Spinal cord (tissue), 10 donors: ENCODE measurements around the gene LCP2. TPM values are rescaled to one million over a fixed set of nuclear protein-coding genes. Genes with fewer than 3 reads are reported as not detected.

Experiments used
- DNase-seq, 6 donors: peaks; one replicate each; pipeline versions ENCODE4 v3.0.0 to v3.0.0-alpha.2; 2013 to 2015; ENCODE audit warnings: low spot score in 6 of 6, low read depth in 4 of 6
- H3K27ac ChIP-seq: one replicate; pipeline ENCODE4 v1.5.1; 2013; ENCODE audit warnings: low read depth, low read length, control low read depth
- H3K27me3 ChIP-seq: one replicate; pipeline ENCODE4 v1.6.1; 2013; ENCODE audit warnings: low read length; ENCODE audit not compliant: control insufficient read depth, insufficient read depth
- H3K36me3 ChIP-seq: one replicate; pipeline ENCODE4 v1.6.1; 2013; ENCODE audit warnings: low read length; ENCODE audit not compliant: control insufficient read depth, insufficient read depth
- H3K4me1 ChIP-seq: one replicate; pipeline ENCODE4 v1.6.1; 2013; ENCODE audit warnings: low read length; ENCODE audit not compliant: control insufficient read depth, insufficient read depth
- H3K4me3 ChIP-seq: one replicate; pipeline ENCODE4 v1.5.1; 2013; ENCODE audit warnings: low read depth, low read length, control low read depth
- H3K9me3 ChIP-seq: one replicate; pipeline ENCODE4 v1.6.1; 2013; ENCODE audit warnings: low read length; ENCODE audit not compliant: control insufficient read depth, insufficient read depth
- WGBS: methylation state at CpG from one replicate; pipeline ENCODE4 v1.1.5; 2013; ENCODE audit warnings: missing lambda C conversion rate; ENCODE audit not compliant: insufficient coverage; 5-methylcytosine and 5-hydroxymethylcytosine counted together
- polyA plus RNA-seq, 2 donors: library from polyadenylated mRNA; unstranded; fragments of 120-200 nt; gene quantifications; one replicate each; pipeline ENCODE4 v1.2.1, GENCODE V29; 2013; ENCODE audit not compliant: insufficient read length in 2 of 2
- total RNA-seq, 2 donors: library from RNA; depleted of rRNA in 1 of 2; stranded (reverse); fragments of 120-200 nt in 1 of 2; fragments of >200 nt in 1 of 2; gene quantifications; one replicate each; pipeline versions ENCODE4 v1.2.3 to v1.2.4, GENCODE V29; 2013 to 2014
- donor health status: healthy.

Gene LCP2
- total and polyA plus RNA-seq, 4 donors: 6.0 to 10.2 (median 8.0) TPM

DNA sequence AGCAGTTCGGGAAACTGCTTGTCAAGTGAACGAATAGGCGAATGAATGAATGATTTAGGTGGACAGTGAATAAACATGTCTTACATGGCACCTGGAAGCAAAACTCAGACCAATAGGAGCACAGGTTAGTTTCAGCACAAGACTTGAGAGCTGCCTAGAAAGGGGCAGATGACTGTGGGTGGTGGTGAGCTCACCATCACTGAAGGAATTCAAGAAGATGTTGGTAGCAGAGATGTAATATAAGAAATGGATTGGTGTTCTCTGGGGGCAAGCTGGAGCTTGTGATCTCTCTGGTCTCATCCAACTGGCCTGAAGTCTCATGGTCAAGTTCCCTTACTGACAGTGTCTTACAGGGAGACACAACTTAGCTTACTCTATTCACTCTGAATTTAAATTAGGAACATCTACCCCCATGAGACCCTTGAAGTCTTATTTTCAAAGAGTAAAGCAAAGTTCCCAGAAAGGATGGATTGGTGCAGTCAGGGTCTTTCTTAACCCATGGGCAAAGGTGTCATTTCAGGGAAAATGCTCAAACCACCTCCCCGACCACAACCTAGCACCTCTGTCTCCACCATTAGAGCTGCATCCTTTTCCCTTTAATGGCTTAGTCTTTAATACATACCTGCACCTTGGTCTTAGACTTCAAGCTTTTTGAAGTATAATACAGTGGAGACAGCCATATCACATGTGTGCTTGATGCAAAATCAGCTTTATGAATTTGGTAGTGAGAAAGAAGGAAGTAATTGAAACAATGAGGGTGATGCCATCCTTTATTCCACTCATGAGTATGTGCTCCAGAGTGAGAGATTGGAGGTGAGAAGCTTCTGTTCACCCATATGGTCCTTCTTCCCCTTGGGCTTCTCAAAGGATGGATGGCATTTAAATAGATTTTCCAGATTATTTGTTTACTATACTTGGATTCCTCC lies 5.1 kb downstream of the LCP2 start:
- no peaks in the 10 kb centered on the region for H3K4me1 ChIP-seq
- DNase-seq: no peak
- no peak overlapping the region for H3K4me3 ChIP-seq
- no peak overlapping the region for H3K27ac ChIP-seq
- H3K9me3 ChIP-seq: peaks cover 3% of the 10 kb centered on the region
- WGBS: 100% methylated on average over 4 of the region's 4 CpGs
- no peaks in the 10 kb centered on the region for H3K27me3 ChIP-seq
- H3K36me3 ChIP-seq: no peaks in the 10 kb centered on the region

DNA sequence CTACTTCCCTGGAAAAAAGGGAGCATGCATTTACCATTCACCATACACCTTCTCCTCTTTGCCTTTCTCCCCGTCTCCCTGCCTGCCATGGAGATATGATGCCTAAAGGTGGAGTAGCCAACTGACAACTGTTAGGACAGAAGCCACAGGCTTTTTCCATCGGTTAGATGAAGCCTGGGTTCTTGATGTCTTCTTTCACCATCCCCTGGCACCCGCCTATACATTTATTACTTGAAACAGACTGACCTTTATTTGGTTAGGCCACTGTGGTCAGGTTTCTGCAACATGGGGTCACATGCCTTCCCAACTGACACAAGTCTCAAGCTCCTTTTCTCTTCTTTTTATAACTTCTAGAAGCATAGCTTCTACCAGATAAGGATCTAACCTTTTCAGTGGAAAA lies 7.1 kb downstream of the LCP2 start:
- H3K4me3 ChIP-seq: no peak overlapping the region
- WGBS: 89% methylated on average over 3 of the region's 3 CpGs
- no peaks in the 10 kb centered on the region for H3K27me3 ChIP-seq
- H3K4me1 ChIP-seq: no peaks in the 10 kb centered on the region
- no peak overlapping the region for H3K27ac ChIP-seq
- no peaks in the 10 kb centered on the region for H3K36me3 ChIP-seq
- peaks cover 3% of the 10 kb centered on the region for H3K9me3 ChIP-seq
- no peak for DNase-seq

DNA sequence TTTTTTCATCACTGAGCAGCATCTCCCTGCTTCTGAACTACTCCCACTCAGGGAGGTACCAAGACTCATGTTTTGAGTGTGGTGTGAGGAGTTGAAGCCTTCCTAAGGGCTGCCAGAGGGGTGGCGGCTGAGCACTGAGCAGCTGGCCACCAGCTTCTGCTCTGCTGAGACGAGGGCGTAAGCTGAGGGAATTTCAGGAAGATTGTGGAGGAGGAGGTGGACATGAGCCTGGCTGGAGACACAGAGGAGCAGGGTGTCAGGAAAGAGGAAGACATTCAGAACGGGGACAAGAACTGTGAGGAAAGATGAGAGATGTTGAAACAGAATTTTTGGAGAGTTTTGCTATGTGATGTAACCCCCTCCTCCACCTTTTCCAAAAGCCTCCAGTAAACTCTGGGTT lies 7.8 kb downstream of the LCP2 start:
- DNase-seq: no peak
- no peak overlapping the region for H3K27ac ChIP-seq
- no peaks in the 10 kb centered on the region for H3K27me3 ChIP-seq
- no peaks in the 10 kb centered on the region for H3K36me3 ChIP-seq
- H3K4me1 ChIP-seq: no peaks in the 10 kb centered on the region
- 96% methylated on average over 3 of the region's 4 CpGs for WGBS
- H3K4me3 ChIP-seq: no peak overlapping the region
- H3K9me3 ChIP-seq: peaks cover 3% of the 10 kb centered on the region

DNA sequence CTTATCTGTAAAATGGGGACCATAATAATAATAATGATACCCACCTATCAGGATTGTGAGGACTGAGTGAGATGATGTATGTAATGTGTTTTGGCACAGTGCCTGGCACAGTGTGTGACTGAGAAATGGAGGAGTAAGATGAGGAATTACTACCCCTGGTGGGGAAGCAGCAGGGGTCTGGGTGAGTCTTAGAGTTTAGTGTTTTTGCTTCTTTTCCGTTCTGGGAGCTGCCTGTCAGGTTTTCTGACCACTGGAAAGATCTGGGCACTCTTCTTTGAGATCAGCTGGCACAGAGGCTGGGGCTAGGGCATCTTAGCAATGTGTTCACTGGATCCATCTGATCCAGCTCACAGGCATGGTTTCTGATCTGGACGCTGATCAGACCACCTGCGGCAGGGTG lies 8.5 kb downstream of the LCP2 start:
- Histone ChIP-seq H3K36me3 (no peaks in the 10 kb centered on the region), H3K27ac (no peak overlapping the region), H3K9me3 (peaks cover 3% of the 10 kb centered on the region), H3K27me3 (no peaks in the 10 kb centered on the region), H3K4me3 (no peak overlapping the region), H3K4me1 (no peaks in the 10 kb centered on the region)
- DNase-seq: no peak
- 75% methylated on average over 1 of the region's 3 CpGs for WGBS

DNA sequence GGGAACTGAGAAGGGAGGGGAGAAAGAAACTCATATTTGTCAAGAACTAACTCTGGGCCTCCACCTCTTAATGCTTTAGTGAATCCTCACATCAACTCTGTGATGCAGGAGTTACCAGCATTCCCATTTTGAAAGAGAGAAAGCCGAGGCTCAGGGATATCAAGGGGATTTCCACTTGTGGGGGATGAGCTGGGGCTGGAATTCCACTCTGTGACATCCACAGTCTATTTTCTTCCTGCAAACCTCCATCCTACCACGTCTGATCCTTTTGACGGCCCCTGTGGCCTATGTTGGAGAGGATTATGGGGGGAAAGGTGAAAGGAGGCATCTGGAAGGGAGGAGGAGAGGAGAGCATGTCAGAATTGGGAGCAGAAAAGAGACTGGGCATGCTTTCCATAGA lies 9.0 kb downstream of the LCP2 start:
- Histone ChIP-seq H3K4me3 (no peak overlapping the region), H3K4me1 (no peaks in the 10 kb centered on the region), H3K27me3 (no peaks in the 10 kb centered on the region), H3K27ac (no peak overlapping the region), H3K36me3 (no peaks in the 10 kb centered on the region), H3K9me3 (peaks cover 3% of the 10 kb centered on the region)
- WGBS: no CpG with 5 or more reads among the region's 3 CpGs
- DNase-seq: no peak

DNA sequence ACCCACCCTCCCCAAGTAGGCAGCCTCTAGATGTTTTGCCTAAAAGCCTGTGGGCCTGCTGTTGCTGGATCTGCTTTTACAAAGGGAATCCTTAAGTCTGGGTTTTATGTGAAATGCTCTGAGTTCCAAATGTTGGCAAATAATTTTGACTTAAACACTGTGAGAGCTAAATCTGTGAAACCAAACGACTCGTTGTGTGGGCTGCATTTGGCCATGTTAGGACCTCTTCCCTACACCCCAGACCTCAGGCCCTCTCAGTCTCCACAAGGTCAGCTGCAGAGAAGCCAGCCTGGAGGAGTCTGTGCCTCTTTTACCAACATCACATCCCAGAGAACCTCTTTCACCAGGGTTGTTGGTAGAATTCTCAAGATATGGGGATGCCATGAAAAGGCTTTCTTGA lies 9.4 kb downstream of the LCP2 start:
- no peak for DNase-seq
- H3K4me1 ChIP-seq: no peaks in the 10 kb centered on the region
- H3K27ac ChIP-seq: no peak overlapping the region
- H3K9me3 ChIP-seq: peaks cover 3% of the 10 kb centered on the region
- no peak overlapping the region for H3K4me3 ChIP-seq
- no peaks in the 10 kb centered on the region for H3K36me3 ChIP-seq
- WGBS: no CpG with 5 or more reads among the region's 2 CpGs
- no peaks in the 10 kb centered on the region for H3K27me3 ChIP-seq

DNA sequence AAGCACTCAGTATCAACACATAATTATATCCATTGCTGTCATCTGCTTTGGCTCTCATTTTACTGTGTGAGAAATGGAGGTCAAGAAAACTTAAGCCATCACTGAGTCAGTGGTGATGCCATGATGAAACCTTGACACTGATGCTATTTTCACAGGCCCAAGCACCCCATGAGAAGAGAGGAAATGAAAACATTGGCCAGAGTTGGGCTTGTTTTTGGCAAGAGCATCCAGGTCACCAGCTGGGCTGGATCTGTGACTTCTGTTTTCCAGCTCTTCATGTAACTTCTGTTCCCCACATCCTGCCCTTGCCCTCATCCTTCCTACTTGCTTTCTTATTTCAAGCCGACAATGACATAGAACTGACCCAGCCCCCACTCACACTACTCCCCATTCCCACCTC lies 10.0 kb downstream of the LCP2 start:
- Histone ChIP-seq H3K27ac (no peak overlapping the region), H3K4me1 (no peaks in the 10 kb centered on the region), H3K9me3 (peaks cover 3% of the 10 kb centered on the region), H3K36me3 (no peaks in the 10 kb centered on the region), H3K4me3 (no peak overlapping the region), H3K27me3 (no peaks in the 10 kb centered on the region)
- DNase-seq: peak in 1 of 6 donors; percentile 54
- WGBS: 71% methylated on average over 1 of the region's 1 CpG

DNA sequence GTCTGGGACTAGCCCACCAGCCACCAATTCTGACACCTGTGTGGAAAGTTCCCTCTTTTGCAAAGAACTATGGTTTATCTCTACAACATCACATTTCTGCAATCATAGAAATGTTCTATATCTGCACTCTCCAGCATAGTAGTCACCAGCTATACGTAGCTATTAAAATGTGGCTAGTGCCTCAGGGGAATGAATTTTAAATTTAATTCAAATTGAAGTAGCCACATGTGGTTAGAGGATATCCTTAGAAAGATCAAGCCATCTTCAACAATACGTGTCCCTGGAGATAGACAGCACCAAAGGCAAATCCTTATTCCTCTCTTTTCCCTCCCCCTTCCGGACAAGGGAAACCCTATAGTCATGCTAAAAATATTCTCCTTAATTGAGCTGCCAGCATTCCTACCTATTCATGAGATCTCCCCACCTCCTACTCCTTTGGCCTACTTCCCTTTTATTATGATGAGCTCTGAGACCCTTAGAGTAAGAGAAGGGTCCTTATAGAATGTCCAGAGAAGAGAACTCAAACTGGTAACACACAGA lies 11.1 kb downstream of the LCP2 start:
- DNase-seq: no peak
- WGBS: 88% methylated on average over 1 of the region's 3 CpGs
- Histone ChIP-seq H3K4me3 (no peak overlapping the region), H3K36me3 (no peaks in the 10 kb centered on the region), H3K27me3 (no peaks in the 10 kb centered on the region), H3K4me1 (no peaks in the 10 kb centered on the region), H3K9me3 (peaks cover 3% of the 10 kb centered on the region), H3K27ac (no peak overlapping the region)

DNA sequence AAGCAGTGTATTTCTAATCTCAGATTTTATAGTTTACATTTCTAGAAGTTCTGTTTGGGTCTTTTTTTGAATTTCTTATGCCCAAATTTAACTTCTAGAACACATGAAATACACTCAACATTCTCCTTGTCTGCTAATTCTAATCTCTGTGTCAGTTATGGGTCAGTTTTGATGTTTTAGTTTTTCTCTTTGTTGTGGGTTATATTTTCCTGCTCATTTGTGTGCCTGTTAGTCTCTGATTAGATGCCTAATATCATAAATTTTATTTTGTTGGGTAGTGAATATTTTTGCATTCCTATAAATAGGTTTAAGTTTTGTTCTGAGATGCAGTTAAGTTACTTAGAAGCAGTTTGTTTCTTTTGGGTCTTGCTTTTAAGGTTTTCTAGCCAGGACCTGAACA lies 12.4 kb downstream of the LCP2 start:
- no peak overlapping the region for H3K27ac ChIP-seq
- DNase-seq: no peak
- no peaks in the 10 kb centered on the region for H3K27me3 ChIP-seq
- no peaks in the 10 kb centered on the region for H3K4me1 ChIP-seq
- H3K36me3 ChIP-seq: no peaks in the 10 kb centered on the region
- peaks cover 2% of the 10 kb centered on the region for H3K9me3 ChIP-seq
- no peak overlapping the region for H3K4me3 ChIP-seq

DNA sequence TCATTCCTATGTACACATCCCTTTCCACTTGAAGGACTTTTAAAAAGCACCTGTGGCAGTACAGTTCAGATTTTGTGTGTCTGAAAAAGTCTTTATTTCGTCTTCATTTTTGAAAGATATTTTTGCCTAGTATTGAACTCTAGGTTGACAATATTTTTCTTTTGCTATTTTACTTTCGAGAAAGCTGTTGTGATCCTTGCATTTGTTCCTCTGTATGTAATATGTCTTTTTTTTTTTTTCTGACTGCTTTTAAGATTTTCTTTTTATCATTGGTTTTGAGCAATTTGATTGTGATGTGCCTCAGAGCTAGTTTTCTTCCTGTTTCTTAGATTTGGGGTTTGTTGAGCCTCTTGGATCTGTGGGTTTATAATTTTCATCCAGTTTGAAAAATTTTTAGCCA lies 13.3 kb downstream of the LCP2 start:
- Histone ChIP-seq H3K4me3 (no peak overlapping the region), H3K4me1 (peaks cover 7% of the 10 kb centered on the region), H3K36me3 (no peaks in the 10 kb centered on the region), H3K9me3 (no peaks in the 10 kb centered on the region), H3K27me3 (no peaks in the 10 kb centered on the region), H3K27ac (no peak overlapping the region)
- WGBS: no CpG with 5 or more reads among the region's 2 CpGs
- DNase-seq: no peak
